Liver (tissue), 9 donors: ENCODE data around the gene KANSL2. TPM values are rescaled to one million over a fixed set of nuclear protein-coding genes. Genes with fewer than 3 reads are reported as not detected.

ENCODE experiments used
- DNase-seq: peaks from one replicate; pipeline ENCODE4 v3.0.0-alpha.2; 2017; ENCODE audit warnings: low spot score
- H3K27ac ChIP-seq, 2 donors: one replicate each; pipeline ENCODE4 v1.7.0; 2013; ENCODE audit warnings: inconsistent platforms in 2 of 2, low read length in 2 of 2, control low read depth in 1 of 2, low read depth in 1 of 2, mild to moderate bottlenecking in 1 of 2
- H3K27me3 ChIP-seq, 4 donors: one replicate each; pipeline versions ENCODE4 v1.6.1 to v1.7.0; 2013; ENCODE audit warnings: low read length in 3 of 4, inconsistent platforms in 1 of 4, mild to moderate bottlenecking in 1 of 4, moderate library complexity in 1 of 4; ENCODE audit not compliant: control insufficient read depth in 4 of 4, insufficient read depth in 4 of 4
- H3K36me3 ChIP-seq, 4 donors: one replicate each; pipeline versions ENCODE4 v1.6.1 to v1.7.0; 2013; ENCODE audit warnings: low read length in 3 of 4, mild to moderate bottlenecking in 3 of 4, low read depth in 1 of 4, moderate library complexity in 1 of 4; ENCODE audit not compliant: control insufficient read depth in 4 of 4, insufficient read depth in 3 of 4
- H3K4me1 ChIP-seq, 4 donors: one replicate each; pipeline versions ENCODE4 v1.6.1 to v1.7.0; 2013; ENCODE audit warnings: low read length in 3 of 4, mild to moderate bottlenecking in 3 of 4, moderate library complexity in 1 of 4; ENCODE audit not compliant: control insufficient read depth in 4 of 4, insufficient read depth in 4 of 4
- H3K4me3 ChIP-seq, 3 donors: one replicate each; pipeline versions ENCODE4 v1.6.1 to v1.7.0; 2013; ENCODE audit warnings: low read length in 3 of 3, control low read depth in 1 of 3, low read depth in 1 of 3, mild to moderate bottlenecking in 1 of 3
- H3K9ac ChIP-seq, 2 donors: one replicate each; pipeline ENCODE4 v1.7.0; 2013; ENCODE audit warnings: low read length in 2 of 2, mild to moderate bottlenecking in 2 of 2, moderate library complexity in 2 of 2, control low read depth in 1 of 2, low read depth in 1 of 2
- H3K9me3 ChIP-seq, 4 donors: one replicate each; pipeline versions ENCODE4 v1.6.1 to v1.7.0; 2013; ENCODE audit warnings: low read length in 3 of 4; ENCODE audit not compliant: control insufficient read depth in 4 of 4
- EGR1 ChIP-seq, 2 donors: IDR thresholded peaks; 2 replicates each; pipeline ENCODE4 v1.6.1; 2016 to 2018; ENCODE audit warnings: antibody characterized with exemption in 2 of 2, low read depth in 2 of 2
- FOXA1 ChIP-seq: IDR thresholded peaks from 2 replicates; pipeline ENCODE4 v1.6.1; 2016; ENCODE audit warnings: antibody characterized with exemption
- FOXA2 ChIP-seq: IDR thresholded peaks from 2 replicates; pipeline ENCODE4 v1.6.1; 2016; ENCODE audit warnings: antibody characterized with exemption
- GABPA ChIP-seq, 2 donors: IDR thresholded peaks in 1 of 2; conservative IDR thresholded peaks in 1 of 2; 2 replicates each; pipeline ENCODE4 v1.6.1; 2016; ENCODE audit warnings: antibody characterized with exemption in 2 of 2, mild to moderate bottlenecking in 1 of 2, moderate library complexity in 1 of 2
- HNF4A ChIP-seq, 2 donors: conservative IDR thresholded peaks; 2 replicates each; pipeline ENCODE4 v1.6.1; 2016; ENCODE audit warnings: antibody characterized with exemption in 2 of 2, mild to moderate bottlenecking in 2 of 2
- HNF4G ChIP-seq: IDR thresholded peaks from 2 replicates; pipeline ENCODE4 v1.6.1; 2016; ENCODE audit warnings: antibody characterized with exemption
- JUND ChIP-seq, 2 donors: IDR thresholded peaks; 2 replicates each; pipeline ENCODE4 v1.6.1; 2016; ENCODE audit warnings: antibody characterized with exemption in 2 of 2
- MAX ChIP-seq: IDR thresholded peaks from 2 replicates; pipeline ENCODE4 v1.6.1; 2016; ENCODE audit warnings: antibody characterized with exemption
- NR2F2 ChIP-seq: IDR thresholded peaks from 2 replicates; pipeline ENCODE4 v1.6.1; 2016; ENCODE audit warnings: antibody characterized with exemption
- RAD21 ChIP-seq, 2 donors: IDR thresholded peaks; 2 replicates each; pipeline ENCODE4 v1.6.1; 2016; ENCODE audit warnings: antibody characterized with exemption in 2 of 2, mild to moderate bottlenecking in 2 of 2
- SP1 ChIP-seq: IDR thresholded peaks from 2 replicates; pipeline ENCODE4 v1.6.1; 2018; ENCODE audit warnings: antibody characterized with exemption, mild to moderate bottlenecking
- TAF1 ChIP-seq: conservative IDR thresholded peaks from 2 replicates; pipeline ENCODE4 v1.6.1; 2016; ENCODE audit warnings: antibody characterized with exemption, mild to moderate bottlenecking
- YY1 ChIP-seq: IDR thresholded peaks from 2 replicates; pipeline ENCODE4 v1.6.1; 2016; ENCODE audit warnings: antibody characterized with exemption, mild to moderate bottlenecking
- ZBTB33 ChIP-seq: IDR thresholded peaks from 2 replicates; pipeline ENCODE4 v1.6.1; 2016; ENCODE audit warnings: antibody characterized with exemption
- WGBS: extraction: QIAGEN DNeasy Blood & Tissue Kit; methylation state at CpG from one replicate; pipeline ENCODE4 v1.1.7; 2013; 5-methylcytosine and 5-hydroxymethylcytosine counted together
- polyA plus RNA-seq, 2 donors: library from polyadenylated mRNA; stranded (reverse) in 1 of 2; unstranded in 1 of 2; fragments of 200-250 nt in 1 of 2; fragments of >200 nt in 1 of 2; fragmentation: Nextera tagmentation in 1 of 2; extraction: Ambion mirVana in 1 of 2; gene quantifications; one replicate each; pipeline versions ENCODE4 v1.2.1 to v1.2.3, GENCODE V29; 2013 to 2015
- total RNA-seq, 2 donors: library from RNA; depleted of rRNA; stranded (reverse); fragments of >200 nt; gene quantifications; one replicate each; pipeline ENCODE4 v1.2.3, GENCODE V29; 2014
- TF ChIP-seq, protein P1 (sequence below): fragments of 150-350 bp; IDR thresholded peaks from 2 replicates; pipeline ENCODE4 v1.5.1; 2017; ENCODE audit warnings: improper control_type of control experiment, low read depth, low read length; ENCODE audit not compliant: missing input control
- TF ChIP-seq, protein P2 (sequence below): IDR thresholded peaks from 2 replicates; pipeline ENCODE4 v1.6.1; 2016; ENCODE audit warnings: antibody characterized with exemption
- TF ChIP-seq, protein P3 (sequence below): IDR thresholded peaks from 2 replicates; pipeline ENCODE4 v1.6.1; 2016; ENCODE audit warnings: antibody characterized with exemption, mild to moderate bottlenecking
- donor health status: healthy.
- donor health status: healthy.
- donor health status: healthy.
- donor health status: healthy.
- donor health status: healthy.

KANSL2 gene
- total and polyA plus RNA-seq, 4 donors, result 7.0 to 23.0 (median 14.8) TPM

DNA sequence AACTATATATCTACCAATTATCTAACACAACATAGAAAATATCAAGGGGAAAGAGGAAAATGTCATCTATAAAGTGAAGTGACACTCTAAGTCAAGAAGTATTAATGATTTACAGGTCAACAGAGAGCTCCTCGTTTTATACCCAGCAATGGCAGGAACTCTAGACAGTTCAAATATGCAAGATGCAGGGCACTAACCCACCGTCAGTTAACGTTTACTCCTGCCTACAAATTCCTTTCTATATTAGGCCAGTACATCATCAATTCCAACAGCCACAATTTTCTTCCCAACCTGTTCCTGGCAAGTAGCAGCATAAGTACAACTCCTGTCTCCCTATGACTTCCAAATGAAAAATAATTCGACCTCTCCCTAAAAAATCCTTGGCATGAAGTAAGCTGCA is 9.0 kb upstream of the KANSL2 start:
- Histone ChIP-seq H3K4me1 (no peaks in the 10 kb centered on the region), H3K27ac (no peak overlapping the region), H3K36me3 (peaks cover 5 to 51% (median 39%) of the 10 kb centered on the region in 4 donors), H3K27me3 (no peaks in the 10 kb centered on the region), H3K9me3 (no peaks in the 10 kb centered on the region), H3K4me3 (no peak overlapping the region), H3K9ac (no peak overlapping the region)
- DNase-seq, result no peak
- TF ChIP-seq ZBTB33 (no peak), RAD21 (IDR thresholded peaks at IDR 0.05) (no peak)
- TF ChIP-seq, protein P1, sequence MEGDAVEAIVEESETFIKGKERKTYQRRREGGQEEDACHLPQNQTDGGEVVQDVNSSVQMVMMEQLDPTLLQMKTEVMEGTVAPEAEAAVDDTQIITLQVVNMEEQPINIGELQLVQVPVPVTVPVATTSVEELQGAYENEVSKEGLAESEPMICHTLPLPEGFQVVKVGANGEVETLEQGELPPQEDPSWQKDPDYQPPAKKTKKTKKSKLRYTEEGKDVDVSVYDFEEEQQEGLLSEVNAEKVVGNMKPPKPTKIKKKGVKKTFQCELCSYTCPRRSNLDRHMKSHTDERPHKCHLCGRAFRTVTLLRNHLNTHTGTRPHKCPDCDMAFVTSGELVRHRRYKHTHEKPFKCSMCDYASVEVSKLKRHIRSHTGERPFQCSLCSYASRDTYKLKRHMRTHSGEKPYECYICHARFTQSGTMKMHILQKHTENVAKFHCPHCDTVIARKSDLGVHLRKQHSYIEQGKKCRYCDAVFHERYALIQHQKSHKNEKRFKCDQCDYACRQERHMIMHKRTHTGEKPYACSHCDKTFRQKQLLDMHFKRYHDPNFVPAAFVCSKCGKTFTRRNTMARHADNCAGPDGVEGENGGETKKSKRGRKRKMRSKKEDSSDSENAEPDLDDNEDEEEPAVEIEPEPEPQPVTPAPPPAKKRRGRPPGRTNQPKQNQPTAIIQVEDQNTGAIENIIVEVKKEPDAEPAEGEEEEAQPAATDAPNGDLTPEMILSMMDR, result no peak
- 63% methylated on average over 4 of the region's 4 CpGs for WGBS

- H3K4me3 ChIP-seq, result no peak overlapping the region
- no peak overlapping the region for H3K27ac ChIP-seq
- no peak for TF ChIP-seq JUND (IDR thresholded peaks at IDR 0.05)
- TF ChIP-seq MAX, result no peak
- no peak for TF ChIP-seq GABPA (IDR thresholded peaks at IDR 0.05 in 1 of 2, conservative IDR thresholded peaks at IDR 0.05 in 1 of 2)
- TF ChIP-seq, protein P2, sequence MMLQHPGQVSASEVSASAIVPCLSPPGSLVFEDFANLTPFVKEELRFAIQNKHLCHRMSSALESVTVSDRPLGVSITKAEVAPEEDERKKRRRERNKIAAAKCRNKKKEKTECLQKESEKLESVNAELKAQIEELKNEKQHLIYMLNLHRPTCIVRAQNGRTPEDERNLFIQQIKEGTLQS, result no peak
- no peak for TF ChIP-seq RAD21 (IDR thresholded peaks at IDR 0.05)
- TF ChIP-seq EGR1 (IDR thresholded peaks at IDR 0.05; ENCODE audit: low read depth in 2 of 2), result no peak
- no peak for TF ChIP-seq HNF4G
- no peaks in the 10 kb centered on the region for H3K9me3 ChIP-seq
- WGBS, result 92% methylated on average over 4 of the region's 4 CpGs
- DNase-seq, result no peak
- no peak overlapping the region for H3K9ac ChIP-seq
- no peaks in the 10 kb centered on the region for H3K4me1 ChIP-seq
- H3K36me3 ChIP-seq, result peaks cover 5 to 46% (median 34%) of the 10 kb centered on the region in 4 donors
- no peaks in the 10 kb centered on the region for H3K27me3 ChIP-seq
Measured at GRCh38 chr12:48690436-48690835, 8.4 kb upstream of the KANSL2 start.

- H3K9ac ChIP-seq, result no peak overlapping the region
- no peak overlapping the region for H3K4me3 ChIP-seq
- no peaks in the 10 kb centered on the region for H3K27me3 ChIP-seq
- H3K27ac ChIP-seq, result no peak overlapping the region
- H3K36me3 ChIP-seq, result peaks cover 3 to 30% (median 20%) of the 10 kb centered on the region in 4 donors
- WGBS, result 68% methylated on average over 1 of the region's 1 CpG
- H3K4me1 ChIP-seq, result no peaks in the 10 kb centered on the region
- no peaks in the 10 kb centered on the region for H3K9me3 ChIP-seq
- DNase-seq, result no peak
- TF ChIP-seq TAF1, result no peak
- TF ChIP-seq, protein P2, result no peak
- no peak for TF ChIP-seq NR2F2
- TF ChIP-seq RAD21 (IDR thresholded peaks at IDR 0.05), result no peak
- TF ChIP-seq YY1, result no peak
- TF ChIP-seq JUND (IDR thresholded peaks at IDR 0.05), result no peak
- TF ChIP-seq, protein P1, result no peak
- TF ChIP-seq HNF4G, result no peak
- no peak for TF ChIP-seq EGR1 (IDR thresholded peaks at IDR 0.05; ENCODE audit: low read depth in 2 of 2)
- no peak for TF ChIP-seq GABPA (IDR thresholded peaks at IDR 0.05 in 1 of 2, conservative IDR thresholded peaks at IDR 0.05 in 1 of 2)
- TF ChIP-seq SP1, result no peak
- no peak for TF ChIP-seq MAX
- TF ChIP-seq FOXA2, result no peak
- TF ChIP-seq, protein P3, sequence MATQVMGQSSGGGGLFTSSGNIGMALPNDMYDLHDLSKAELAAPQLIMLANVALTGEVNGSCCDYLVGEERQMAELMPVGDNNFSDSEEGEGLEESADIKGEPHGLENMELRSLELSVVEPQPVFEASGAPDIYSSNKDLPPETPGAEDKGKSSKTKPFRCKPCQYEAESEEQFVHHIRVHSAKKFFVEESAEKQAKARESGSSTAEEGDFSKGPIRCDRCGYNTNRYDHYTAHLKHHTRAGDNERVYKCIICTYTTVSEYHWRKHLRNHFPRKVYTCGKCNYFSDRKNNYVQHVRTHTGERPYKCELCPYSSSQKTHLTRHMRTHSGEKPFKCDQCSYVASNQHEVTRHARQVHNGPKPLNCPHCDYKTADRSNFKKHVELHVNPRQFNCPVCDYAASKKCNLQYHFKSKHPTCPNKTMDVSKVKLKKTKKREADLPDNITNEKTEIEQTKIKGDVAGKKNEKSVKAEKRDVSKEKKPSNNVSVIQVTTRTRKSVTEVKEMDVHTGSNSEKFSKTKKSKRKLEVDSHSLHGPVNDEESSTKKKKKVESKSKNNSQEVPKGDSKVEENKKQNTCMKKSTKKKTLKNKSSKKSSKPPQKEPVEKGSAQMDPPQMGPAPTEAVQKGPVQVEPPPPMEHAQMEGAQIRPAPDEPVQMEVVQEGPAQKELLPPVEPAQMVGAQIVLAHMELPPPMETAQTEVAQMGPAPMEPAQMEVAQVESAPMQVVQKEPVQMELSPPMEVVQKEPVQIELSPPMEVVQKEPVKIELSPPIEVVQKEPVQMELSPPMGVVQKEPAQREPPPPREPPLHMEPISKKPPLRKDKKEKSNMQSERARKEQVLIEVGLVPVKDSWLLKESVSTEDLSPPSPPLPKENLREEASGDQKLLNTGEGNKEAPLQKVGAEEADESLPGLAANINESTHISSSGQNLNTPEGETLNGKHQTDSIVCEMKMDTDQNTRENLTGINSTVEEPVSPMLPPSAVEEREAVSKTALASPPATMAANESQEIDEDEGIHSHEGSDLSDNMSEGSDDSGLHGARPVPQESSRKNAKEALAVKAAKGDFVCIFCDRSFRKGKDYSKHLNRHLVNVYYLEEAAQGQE, result no peak
- no peak for TF ChIP-seq FOXA1
- no peak for TF ChIP-seq HNF4A (conservative IDR thresholded peaks at IDR 0.05)
Measured at GRCh38 chr12:48688836-48689235, 6.8 kb upstream of the KANSL2 start.
